H1 (cell line): ENCODE data around the gene EYA2. TPM values are rescaled to one million over a fixed set of nuclear protein-coding genes. Genes with fewer than 3 reads are reported as not detected.

ENCODE experiments used
- CTCF ChIA-PET: fragments of 300-600 bp; sonication (Branson Sonifier 250); formaldehyde crosslinking; loops from one replicate; lab custom pipeline; 2021; ENCODE audit not compliant: partially characterized antibody; lab: Charles Lee
- POLR2A ChIA-PET: fragments of 300-600 bp; sonication (Branson Sonifier 250); formaldehyde crosslinking; loops from one replicate; lab custom pipeline; 2021; ENCODE audit warnings: inconsistent platforms; ENCODE audit not compliant: partially characterized antibody; lab: Charles Lee
- DNase-seq, 2 experiments: peaks; one replicate each; pipeline versions ENCODE4 v3.0.0 to v3.0.0-alpha.2; 2010 to 2022; ENCODE audit warnings: low spot score in 2 of 2, low read depth in 1 of 2, mixed read lengths in 1 of 2
- FAIRE-seq: peaks from 2 replicates; lab custom pipeline; 2011; peaks lifted over from hg19 to GRCh38; lab: Jason Lieb, UNC
- H2AFZ ChIP-seq: 2 replicates; pipeline ENCODE4 v1.8.1; 2012; ENCODE audit warnings: low read length, inconsistent platforms
- H2AK5ac ChIP-seq: 2 replicates; pipeline ENCODE4 v1.6.1; 2013; ENCODE audit warnings: low read depth, low read length
- H2BK120ac ChIP-seq: replicated peaks from 2 replicates; pipeline ENCODE3; 2013; ENCODE audit warnings: low read depth, low read length, inconsistent platforms
- H2BK12ac ChIP-seq: 2 replicates; pipeline ENCODE4 v1.6.1; 2013; ENCODE audit warnings: low read depth, low read length
- H2BK15ac ChIP-seq: 2 replicates; pipeline ENCODE4 v1.6.1; 2013; ENCODE audit warnings: low read length
- H2BK20ac ChIP-seq: 2 replicates; pipeline ENCODE4 v1.6.1; 2013; ENCODE audit warnings: low read length
- H2BK5ac ChIP-seq: 2 replicates; pipeline ENCODE4 v1.6.1; 2013; ENCODE audit warnings: low read depth, low read length
- H3K14ac ChIP-seq: 2 replicates; pipeline ENCODE4 v1.6.1; 2013; ENCODE audit warnings: inconsistent platforms; ENCODE audit not compliant: insufficient read length
- H3K18ac ChIP-seq: 2 replicates; pipeline ENCODE4 v1.6.1; 2013; ENCODE audit warnings: low read length; ENCODE audit errors: extremely low read depth
- H3K23ac ChIP-seq: 2 replicates; pipeline ENCODE4 v1.6.1; 2013; ENCODE audit warnings: inconsistent platforms; ENCODE audit not compliant: insufficient read length
- H3K23me2 ChIP-seq: 2 replicates; pipeline ENCODE4 v1.6.1; 2013; ENCODE audit warnings: low read depth, low read length
- H3K27ac ChIP-seq: 2 replicates; pipeline ENCODE4 v1.6.1; 2011; ENCODE audit warnings: low read depth, low read length, inconsistent platforms
- H3K27me3 ChIP-seq, 4 experiments: replicated peaks in 1 of 4; 1 replicate in 1 of 4; 2 replicates in 3 of 4; pipeline versions ENCODE4 v1.6.1 to v1.8.1; 2011 to 2013; ENCODE audit warnings: low read length in 3 of 4, mild to moderate bottlenecking in 3 of 4, inconsistent platforms in 2 of 4, mixed read lengths in 2 of 4, moderate library complexity in 1 of 4; ENCODE audit not compliant: control insufficient read depth in 3 of 4, insufficient read depth in 3 of 4; ENCODE audit errors: extremely low read depth in 1 of 4
- H3K36me3 ChIP-seq, 4 experiments: 2 replicates each; pipeline versions ENCODE4 v1.6.1 to v1.8.1; 2011 to 2013; ENCODE audit warnings: mild to moderate bottlenecking in 4 of 4, low read length in 3 of 4, moderate library complexity in 2 of 4, control low read depth in 1 of 4, inconsistent platforms in 1 of 4; ENCODE audit not compliant: insufficient read depth in 4 of 4, control insufficient read depth in 2 of 4
- H3K4ac ChIP-seq: replicated peaks from 2 replicates; pipeline ENCODE3; 2013; ENCODE audit warnings: low read length, low read depth, mixed read lengths, inconsistent platforms; ENCODE audit not compliant: insufficient read length
- H3K4me1 ChIP-seq, 4 experiments: replicated peaks in 1 of 4; 1 replicate in 1 of 4; 2 replicates in 3 of 4; pipeline versions ENCODE4 v1.6.1 to v1.8.1; 2011 to 2013; ENCODE audit warnings: low read length in 3 of 4, inconsistent platforms in 2 of 4, mixed read lengths in 1 of 4; ENCODE audit not compliant: insufficient read depth in 4 of 4, control insufficient read depth in 3 of 4
- H3K4me2 ChIP-seq, 2 experiments: 2 replicates each; pipeline versions ENCODE4 v1.6.1 to v1.8.1; 2011 to 2013; ENCODE audit warnings: low read depth in 2 of 2, low read length in 2 of 2, control low read depth in 1 of 2, inconsistent platforms in 1 of 2, mild to moderate bottlenecking in 1 of 2; ENCODE audit not compliant: insufficient read depth in 1 of 2
- H3K4me3 ChIP-seq, 4 experiments: fragments of 200-600, 300-600 bp in 1 of 4; sonication (generic), shearing (Covaris generic), sonication (Bioruptor Twin) in 1 of 4; 2 replicates each; pipeline versions ENCODE4 v1.5.1 to v1.8.1; 2011 to 2016; ENCODE audit warnings: low read length in 4 of 4, low read depth in 3 of 4, control low read depth in 2 of 4, inconsistent platforms in 2 of 4, mild to moderate bottlenecking in 2 of 4, mixed read lengths in 1 of 4, moderate library complexity in 1 of 4; ENCODE audit not compliant: insufficient read depth in 2 of 4; ENCODE audit errors: extremely low read depth in 1 of 4
- H3K56ac ChIP-seq: replicated peaks from 2 replicates; pipeline ENCODE3; 2013; ENCODE audit warnings: low read depth, mild to moderate bottlenecking, mixed read lengths, low read length, inconsistent platforms; ENCODE audit not compliant: insufficient read length
- H3K79me1 ChIP-seq: 2 replicates; pipeline ENCODE4 v1.6.1; 2013; ENCODE audit warnings: low read depth, low read length, control low read depth
- H3K79me2 ChIP-seq, 2 experiments: 2 replicates each; pipeline versions ENCODE4 v1.6.1 to v1.8.1; 2012 to 2013; ENCODE audit warnings: low read length in 2 of 2, mild to moderate bottlenecking in 2 of 2, inconsistent platforms in 1 of 2; ENCODE audit not compliant: insufficient read depth in 2 of 2, control insufficient read depth in 1 of 2
- H3K9ac ChIP-seq, 4 experiments: replicated peaks in 1 of 4; 1 replicate in 1 of 4; 2 replicates in 3 of 4; pipeline versions ENCODE4 v1.6.1 to v1.8.1; 2011 to 2013; ENCODE audit warnings: low read depth in 3 of 4, low read length in 3 of 4, control low read depth in 2 of 4, mild to moderate bottlenecking in 2 of 4, moderate library complexity in 2 of 4, inconsistent platforms in 1 of 4; ENCODE audit errors: extremely low read depth in 1 of 4
- H3K9me3 ChIP-seq, 2 experiments: 2 replicates each; pipeline versions ENCODE4 v1.6.1 to v1.8.1; 2012 to 2013; ENCODE audit warnings: mild to moderate bottlenecking in 2 of 2, moderate library complexity in 2 of 2, control low read depth in 1 of 2, inconsistent platforms in 1 of 2, low read depth in 1 of 2, low read length in 1 of 2, mixed read lengths in 1 of 2; ENCODE audit not compliant: insufficient read depth in 2 of 2
- H4K20me1 ChIP-seq, 2 experiments: replicated peaks in 1 of 2; 2 replicates each; pipeline versions ENCODE3 to v1.8.1; 2011 to 2013; ENCODE audit warnings: inconsistent platforms in 2 of 2, low read length in 2 of 2, mild to moderate bottlenecking in 1 of 2; ENCODE audit not compliant: insufficient read depth in 2 of 2, control insufficient read depth in 1 of 2
- H4K5ac ChIP-seq: 2 replicates; pipeline ENCODE4 v1.6.1; 2013; ENCODE audit warnings: low read length, low read depth, mixed read lengths, inconsistent platforms; ENCODE audit not compliant: insufficient read length
- H4K8ac ChIP-seq: 2 replicates; pipeline ENCODE4 v1.8.0; 2013; ENCODE audit warnings: mild to moderate bottlenecking, moderate library complexity, low read length, inconsistent platforms; ENCODE audit not compliant: insufficient read depth; ENCODE audit errors: extremely low read depth
- H4K91ac ChIP-seq: replicated peaks from 2 replicates; pipeline ENCODE3; 2013; ENCODE audit warnings: low read length, mixed read lengths, inconsistent platforms; ENCODE audit not compliant: insufficient read length
- ASH2L ChIP-seq: fragments of 200-600, 300-600 bp; sonication (generic); IDR thresholded peaks from one replicate; pipeline ENCODE4 v1.7.1; 2017; ENCODE audit warnings: low read length
- ATF2 ChIP-seq: IDR thresholded peaks from 2 replicates; pipeline ENCODE4 v1.6.1; 2012; ENCODE audit warnings: low read length, inconsistent platforms
- HDAC2 ChIP-seq, 2 experiments: fragments of 300-600 bp in 1 of 2; sonication (generic) in 1 of 2; IDR thresholded peaks; 2 replicates each; pipeline ENCODE4 v1.6.1; 2011 to 2012; ENCODE audit warnings: low read depth in 2 of 2, low read length in 2 of 2, mild to moderate bottlenecking in 2 of 2, moderate library complexity in 2 of 2, borderline replicate concordance in 1 of 2, inconsistent platforms in 1 of 2
- JUN ChIP-seq: IDR thresholded peaks from 2 replicates; pipeline ENCODE4 v1.6.1; 2011; ENCODE audit warnings: low read depth, mild to moderate bottlenecking, improper control_type of control experiment, low read length
- MAFK ChIP-seq: IDR thresholded peaks from 2 replicates; pipeline ENCODE4 v1.6.1; 2012; ENCODE audit warnings: low read depth, mild to moderate bottlenecking, improper control_type of control experiment, low read length
- NANOG ChIP-seq: IDR thresholded peaks from 2 replicates; pipeline ENCODE4 v1.6.1; 2011; ENCODE audit warnings: low read length, low read depth, mild to moderate bottlenecking, inconsistent platforms; ENCODE audit not compliant: insufficient read depth, poor library complexity, severe bottlenecking
- POLR2A ChIP-seq, 2 experiments: IDR thresholded peaks; 1 replicate in 1 of 2; 2 replicates in 1 of 2; pipeline ENCODE4 v1.6.1; 2011; ENCODE audit warnings: low read depth in 2 of 2, low read length in 2 of 2, mild to moderate bottlenecking in 2 of 2; ENCODE audit errors: control extremely low read depth in 1 of 2
- SIN3A ChIP-seq, 2 experiments: IDR thresholded peaks in 1 of 2; conservative IDR thresholded peaks in 1 of 2; 2 replicates each; pipeline ENCODE4 v1.6.1; 2011 to 2012; ENCODE audit warnings: low read length in 2 of 2, improper control_type of control experiment in 1 of 2, low read depth in 1 of 2, mild to moderate bottlenecking in 1 of 2
- SP2 ChIP-seq: IDR thresholded peaks from 2 replicates; pipeline ENCODE4 v1.6.1; 2012; ENCODE audit warnings: mild to moderate bottlenecking, low read length, inconsistent platforms
- SP4 ChIP-seq: IDR thresholded peaks from 2 replicates; pipeline ENCODE4 v1.6.1; 2012; ENCODE audit warnings: low read length, inconsistent platforms
- TBP ChIP-seq: IDR thresholded peaks from 2 replicates; pipeline ENCODE4 v1.6.1; 2011; ENCODE audit warnings: low read depth, low read length, improper control_type of control experiment
- YY1 ChIP-seq: IDR thresholded peaks from 2 replicates; pipeline ENCODE4 v1.6.1; 2011; ENCODE audit warnings: low read depth, mild to moderate bottlenecking, low read length
- WGBS, 2 experiments: shearing (Covaris generic) in 1 of 2; methylation state at CpG; one replicate each; pipeline versions ENCODE4 v1.1.6 to v1.1.7; 2013 to 2015; ENCODE audit warnings: low lambda C conversion rate in 2 of 2, mixed read lengths in 2 of 2, inconsistent platforms in 1 of 2, low coverage in 1 of 2, missing lambda C conversion rate in 1 of 2; ENCODE audit not compliant: insufficient replicate concordance in 2 of 2, insufficient coverage in 1 of 2, insufficient read length in 1 of 2; ENCODE audit errors: extremely low coverage in 1 of 2, missing lambda C conversion rate in 1 of 2; 5-methylcytosine and 5-hydroxymethylcytosine counted together
- polyA plus RNA-seq, 7 experiments: library from polyadenylated mRNA; depleted of rRNA in 3 of 7; stranded (reverse) in 5 of 7; unstranded in 2 of 7; fragments of >200 nt in 5 of 7; fragments of 200-250 nt in 2 of 7; gene quantifications; 1 replicate in 5 of 7; 2 replicates in 1 of 7; 4 replicates in 1 of 7; pipeline versions ENCODE4 v1.2.1 to v1.2.3, GENCODE V29; 2011 to 2013; ENCODE audit warnings: missing spikeins in 2 of 7, mixed read lengths in 2 of 7
- total RNA-seq: library from RNA; stranded (reverse); fragmentation: NEBNext Ultra II Directional; extraction: Animal tissue kit (Norgen Biotek cat#: 25700); gene quantifications from 2 replicates; pipeline ENCODE4 v1.2.1, GENCODE V29; 2021

The EYA2 gene
- total and polyA plus RNA-seq, 2 of the 8 experiments (the other 6 are each of a cell fraction or from before 2014, with no cell fraction given), result 1.6 to 1.7 TPM

GRCh38 chr20:47222468-47223119 lies 328.0 kb downstream of the EYA2 start:
- Histone ChIP-seq H4K5ac (no peak overlapping the region), H3K9ac (no peak overlapping the region), H3K4me1 (no peaks in the 10 kb centered on the region), H4K91ac (no peak overlapping the region), H2BK12ac (no peak overlapping the region), H2AFZ (no peak overlapping the region), H3K4ac (no peak overlapping the region), H3K4me2 (no peak overlapping the region), H2BK20ac (no peak overlapping the region), H3K79me1 (peaks cover 3% of the 10 kb centered on the region), H3K27ac (no peak overlapping the region), H3K23ac (no peak overlapping the region), H3K27me3 (no peaks in the 10 kb centered on the region), H2BK120ac (no peak overlapping the region), H3K36me3 (peaks cover 34 to 94% (median 66%) of the 10 kb centered on the region in 4 experiments), H3K23me2 (no peaks in the 10 kb centered on the region), H3K14ac (no peak overlapping the region), H4K8ac (no peak overlapping the region), H3K79me2 (peaks cover 0 to 9% of the 10 kb centered on the region in 2 experiments; a peak in 1 of 4 replicates), H4K20me1 (peaks cover 0 to 2% of the 10 kb centered on the region in 2 experiments), H2BK5ac (no peak overlapping the region), H3K18ac (no peak overlapping the region), H2AK5ac (no peak overlapping the region), H3K9me3 (no peaks in the 10 kb centered on the region), H2BK15ac (no peak overlapping the region), H3K4me3 (no peak overlapping the region), H3K56ac (no peak overlapping the region)
- FAIRE-seq, result no peak
- CTCF ChIA-PET, result interaction anchor here (0.6 to 2.4 kb wide), 6 partner anchors 9 to 162 kb away, joined by 3 to 15 read pairs (median 6); no protein-coding TSS in a partner anchor
- 92% methylated on average over 4 of the region's 12 CpGs; no CpG with 5 or more reads in 1 of the 2 experiments for WGBS, 2 experiments
- no peak for DNase-seq
- POLR2A ChIA-PET, result no interaction called here
- TF ChIP-seq YY1, result no peak
- no peak for TF ChIP-seq SP4
- TF ChIP-seq SP2, result no peak
- no peak for TF ChIP-seq JUN
- no peak for TF ChIP-seq NANOG
- no peak for TF ChIP-seq HDAC2 (IDR thresholded peaks at IDR 0.05; ENCODE audit: borderline replicate concordance in 1 of 2, low read depth in 2 of 2, low read length in 2 of 2)
- no peak for TF ChIP-seq SIN3A (conservative IDR thresholded peaks at IDR 0.05 in 1 of 2, IDR thresholded peaks at IDR 0.05 in 1 of 2; ENCODE audit: low read depth in 1 of 2, low read length in 2 of 2)
- TF ChIP-seq ASH2L, result no peak
- TF ChIP-seq POLR2A (IDR thresholded peaks at IDR 0.05; ENCODE audit: control extremely low read depth in 1 of 2, low read depth in 2 of 2, low read length in 2 of 2), result no peak
- no peak for TF ChIP-seq TBP
- TF ChIP-seq MAFK, result no peak
- no peak for TF ChIP-seq ATF2
